Activated CD8-positive, alpha-beta T cell treated with anti-CD3 and anti-CD28 coated beads, Interleukin-2, amount 10 ng/mL, durations not matched to agents 7 days and 5 days (primary cell): ENCODE data around the gene TOP3A. TPM values are rescaled to one million over a fixed set of nuclear protein-coding genes. Genes with fewer than 3 reads are reported as not detected.
A peak's percentile ranks its signal among the peaks of the same experiment; 100 is the strongest.

ENCODE experiments used
- ATAC-seq: fragments of 150-1000 bp; cut with Tn5 transposase; one replicate; pipeline ENCODE4 v1.10.0; 2021; ENCODE audit warnings: moderate library complexity
- CTCF ChIA-PET: fragments of 350-600 bp; sonication (Branson Sonifier 250); formaldehyde crosslinking; loops from one replicate; lab custom pipeline; 2021; ENCODE audit warnings: antibody characterized with exemption; lab: Charles Lee
- POLR2A ChIA-PET: fragments of 350-600 bp; sonication (Branson Sonifier 250); formaldehyde crosslinking; loops from one replicate; lab custom pipeline; 2021; ENCODE audit warnings: antibody characterized with exemption; lab: Charles Lee
- DNase-seq: peaks from one replicate; pipeline ENCODE4 v3.0.0-alpha.2; 2020
- H3K27ac Mint-ChIP-seq: one replicate; pipeline ENCODE4 v1.8.0; 2021; ENCODE audit warnings: mild to moderate bottlenecking, mixed read lengths
- H3K27me3 Mint-ChIP-seq: one replicate; pipeline ENCODE4 v1.8.0; 2021; ENCODE audit warnings: low read depth, mixed read lengths
- H3K36me3 Mint-ChIP-seq: one replicate; pipeline ENCODE4 v1.8.0; 2021; ENCODE audit warnings: low read depth, mixed read lengths
- H3K4me1 Mint-ChIP-seq: one replicate; pipeline ENCODE4 v1.8.0; 2021; ENCODE audit warnings: low read depth, mixed read lengths
- H3K4me3 Mint-ChIP-seq: one replicate; pipeline ENCODE4 v1.8.0; 2021; ENCODE audit warnings: mild to moderate bottlenecking, mixed read lengths
- H3K9me3 Mint-ChIP-seq: one replicate; pipeline ENCODE4 v1.8.0; 2022; ENCODE audit warnings: mixed read lengths; ENCODE audit not compliant: insufficient read depth
- total RNA-seq, 2 experiments: library from RNA; stranded (reverse); gene quantifications; one replicate each; pipeline ENCODE4 v1.2.3, GENCODE V29; 2021

The TOP3A gene
- total RNA-seq, 2 experiments from 2014 or later, result 75.9 to 77.3 TPM

- DNase-seq, result no peak
- POLR2A ChIA-PET, result no interaction called here
- Mint-ChIP-seq H3K4me3 (no peak overlapping the region), H3K27ac (no peak overlapping the region), H3K36me3 (peaks cover 15% of the 10 kb centered on the region), H3K9me3 (no peaks in the 10 kb centered on the region), H3K4me1 (peaks cover 11% of the 10 kb centered on the region), H3K27me3 (no peaks in the 10 kb centered on the region)
- ATAC-seq, result peak; percentile 48
- CTCF ChIA-PET, result no interaction called here
Observed at GRCh38 chr17:18267927-18268711, 46.7 kb downstream of the TOP3A start.

- no peak for DNase-seq
- ChIA-PET CTCF (no interaction called here), POLR2A (no interaction called here)
- Mint-ChIP-seq H3K27ac (no peak overlapping the region), H3K36me3 (peaks cover 13% of the 10 kb centered on the region), H3K27me3 (no peaks in the 10 kb centered on the region), H3K9me3 (no peaks in the 10 kb centered on the region), H3K4me1 (peaks cover 11% of the 10 kb centered on the region), H3K4me3 (no peak overlapping the region)
- ATAC-seq, result no peak
Observed at GRCh38 chr17:18267366-18267765, 47.4 kb downstream of the TOP3A start.

- H3K36me3 Mint-ChIP-seq, result peaks cover 6% of the 10 kb centered on the region
- CTCF ChIA-PET, result interaction anchor here (1.2 kb wide), 1 partner anchor 16 kb away, joined by 4 read pairs; no protein-coding TSS in a partner anchor
- no peak overlapping the region for H3K4me3 Mint-ChIP-seq
- no peaks in the 10 kb centered on the region for H3K9me3 Mint-ChIP-seq
- no peaks in the 10 kb centered on the region for H3K27me3 Mint-ChIP-seq
- no peak overlapping the region for H3K27ac Mint-ChIP-seq
- H3K4me1 Mint-ChIP-seq, result peaks cover 26% of the 10 kb centered on the region
- ATAC-seq (no peak), DNase-seq (no peak)
- POLR2A ChIA-PET, result interaction anchor here (0.7 to 1.7 kb wide), 3 partner anchors 11 to 517 kb away, joined by 3 to 4 read pairs (median 3); no protein-coding TSS in a partner anchor
Observed at GRCh38 chr17:18263885-18264682, 50.7 kb downstream of the TOP3A start.

- CTCF ChIA-PET, result no interaction called here
Observed at GRCh38 chr17:18262641-18263040, 52.2 kb downstream of the TOP3A start.

GRCh38 chr17:18262111-18262510 lies 52.7 kb downstream of the TOP3A start:
- Mint-ChIP-seq H3K9me3 (no peaks in the 10 kb centered on the region), H3K36me3 (peaks cover 9% of the 10 kb centered on the region), H3K4me1 (peaks cover 24% of the 10 kb centered on the region), H3K27ac (peak overlapping the region; percentile 87), H3K4me3 (peak overlapping the region; percentile 78), H3K27me3 (no peaks in the 10 kb centered on the region)
- CTCF ChIA-PET, result no interaction called here
- DNase-seq (no peak), ATAC-seq (no peak)
- POLR2A ChIA-PET, result no interaction called here

More at GRCh38 chr17:18262641-18263040, 52.2 kb downstream of the TOP3A start:
- ATAC-seq (no peak), DNase-seq (no peak)
- no peaks in the 10 kb centered on the region for H3K9me3 Mint-ChIP-seq
- peaks cover 8% of the 10 kb centered on the region for H3K36me3 Mint-ChIP-seq
- H3K27me3 Mint-ChIP-seq, result no peaks in the 10 kb centered on the region
- peaks cover 25% of the 10 kb centered on the region for H3K4me1 Mint-ChIP-seq
- no peak overlapping the region for H3K4me3 Mint-ChIP-seq
- H3K27ac Mint-ChIP-seq, result no peak overlapping the region
- POLR2A ChIA-PET, result interaction anchor here (1.7 kb wide), 1 partner anchor 10 kb away, joined by 4 read pairs; no protein-coding TSS in a partner anchor

GRCh38 chr17:18261659-18262058 lies 53.1 kb downstream of the TOP3A start:
- ChIA-PET POLR2A (no interaction called here), CTCF (no interaction called here)
- Mint-ChIP-seq H3K9me3 (no peaks in the 10 kb centered on the region), H3K27ac (peak overlapping the region; percentile 87), H3K36me3 (peaks cover 11% of the 10 kb centered on the region), H3K4me1 (peaks cover 29% of the 10 kb centered on the region), H3K27me3 (no peaks in the 10 kb centered on the region), H3K4me3 (peak overlapping the region; percentile 78)
- no peak for DNase-seq
- ATAC-seq, result no peak

GRCh38 chr17:18261146-18261515 lies 53.7 kb downstream of the TOP3A start:
- peak overlapping the region; percentile 87 for H3K27ac Mint-ChIP-seq
- DNase-seq (peak; percentile 51), ATAC-seq (no peak)
- H3K4me3 Mint-ChIP-seq, result peak overlapping the region; percentile 78
- no peaks in the 10 kb centered on the region for H3K9me3 Mint-ChIP-seq
- H3K36me3 Mint-ChIP-seq, result peaks cover 11% of the 10 kb centered on the region
- ChIA-PET POLR2A (interaction anchor here (0.6 kb wide), 1 partner anchor 9 kb away, joined by 3 read pairs; no protein-coding TSS in a partner anchor), CTCF (no interaction called here)
- H3K27me3 Mint-ChIP-seq, result no peaks in the 10 kb centered on the region
- peaks cover 34% of the 10 kb centered on the region for H3K4me1 Mint-ChIP-seq

- H3K27ac Mint-ChIP-seq, result peak within 1 kb of the TSS; percentile 87
- DNase-seq (peak; percentile 96), ATAC-seq (peak; percentile 92)
- H3K4me1 Mint-ChIP-seq, result peaks cover 40% of the 10 kb centered on the region
- CTCF ChIA-PET, result interaction anchor here (1.8 kb wide), 1 partner anchor 12 kb away, joined by 6 read pairs; no protein-coding TSS in a partner anchor
- H3K9me3 Mint-ChIP-seq, result no peaks in the 10 kb centered on the region
- H3K36me3 Mint-ChIP-seq, result peaks cover 12% of the 10 kb centered on the region
- H3K4me3 Mint-ChIP-seq, result peak within 1 kb of the TSS; percentile 78
- POLR2A ChIA-PET, result interaction anchor here (0.6 to 0.7 kb wide), 3 partner anchors 9 to 83 kb away, joined by 3 read pairs; partner anchors contain the start of gene ALKBH5
- no peaks in the 10 kb centered on the region for H3K27me3 Mint-ChIP-seq
Observed at GRCh38 chr17:18260332-18261145, 54.3 kb downstream of the TOP3A start, which contains the start of gene MIEF2. Gene MIEF2 (plus strand): TSS chr17:18260662. CDS start chr17:18262721, 2,059 bp downstream.

GRCh38 chr17:18259621-18260331 lies 55.0 kb downstream of the TOP3A start:
- Mint-ChIP-seq H3K27me3 (no peaks in the 10 kb centered on the region), H3K9me3 (no peaks in the 10 kb centered on the region), H3K27ac (peak overlapping the region; percentile 87), H3K4me1 (peaks cover 40% of the 10 kb centered on the region), H3K4me3 (peak overlapping the region; percentile 78), H3K36me3 (peaks cover 19% of the 10 kb centered on the region)
- DNase-seq, result no peak
- CTCF ChIA-PET, result interaction anchor here (1.8 kb wide), 1 partner anchor 11 kb away, joined by 6 read pairs; no protein-coding TSS in a partner anchor
- no peak for ATAC-seq
- POLR2A ChIA-PET, result interaction anchor here (0.6 to 0.7 kb wide), 2 partner anchors 76 to 84 kb away, joined by 3 read pairs; partner anchors contain the start of gene ALKBH5

- peaks cover 40% of the 10 kb centered on the region for H3K4me1 Mint-ChIP-seq
- H3K27ac Mint-ChIP-seq, result peak within 1 kb of the TSS; percentile 93
- ChIA-PET POLR2A (no interaction called here), CTCF (interaction anchor here (1.8 kb wide), 1 partner anchor 9 kb away, joined by 6 read pairs; no protein-coding TSS in a partner anchor)
- peak; percentile 44 for ATAC-seq
- no peaks in the 10 kb centered on the region for H3K9me3 Mint-ChIP-seq
- DNase-seq, result peak; percentile 54
- peaks cover 28% of the 10 kb centered on the region for H3K36me3 Mint-ChIP-seq
- H3K27me3 Mint-ChIP-seq, result no peaks in the 10 kb centered on the region
- H3K4me3 Mint-ChIP-seq, result peak within 1 kb of the TSS; percentile 99
Observed at GRCh38 chr17:18258356-18259038, 56.3 kb downstream of the TOP3A start, which contains the start of gene FLII. Gene FLII (minus strand): TSS chr17:18258738. CDS start chr17:18258690, 48 bp downstream.
